ENCODE results near the gene ZNF544.

GRCh38 chr19:58261600-58261967 lies 32.9 kb downstream of the ZNF544 start:
- TF ChIP-seq CTCF (IDR thresholded peaks at IDR 0.05), result no peak
- TF ChIP-seq POLR2A (IDR thresholded peaks at IDR 0.05), result no peak
